ENCODE data around the gene DLG2. TPM values are rescaled to one million over a fixed set of nuclear protein-coding genes. Genes with fewer than 3 reads are reported as not detected.

Gene DLG2
- polyA plus RNA-seq, 3 donors = 0.24 to 0.39 TPM; not detected in 1

- no peaks in the 10 kb centered on the region for H3K36me3 ChIP-seq (replicated peaks in 1 of 2; ENCODE audit: control insufficient read depth in 1 of 2, insufficient read depth in 2 of 2, low read length in 2 of 2)
- intact Hi-C loops (cut with micrococcal nuclease) = no loop called here
- H3K27ac ChIP-seq (ENCODE audit: low read depth in 1 of 2, low read length in 2 of 2) = no peak overlapping the region
- H3K4me2 ChIP-seq (replicated peaks; ENCODE audit: extremely low read depth, low read length, poor library complexity, severe bottlenecking) = no peak overlapping the region
- H2AFZ ChIP-seq (ENCODE audit: insufficient read depth, low read depth, low read length, poor library complexity, severe bottlenecking) = no peak overlapping the region
- TF ChIP-seq CTCF (IDR thresholded peaks at IDR 0.05) = no peak
- Mint-ChIP-seq H3K4me1 (no peaks in the 10 kb centered on the region), H3K27me3 (ENCODE audit: low read depth in 3 of 3) (peaks cover 0 to 1% (median 0%) of the 10 kb centered on the region in 3 donors), H3K36me3 (no peaks in the 10 kb centered on the region), H3K4me3 (no peak overlapping the region), H3K9me3 (peaks cover 0 to 3% (median 0%) of the 10 kb centered on the region in 7 donors), H3K27ac (no peak overlapping the region)
- H3K9ac ChIP-seq (ENCODE audit: insufficient read depth, low read length, poor library complexity, severe bottlenecking) = no peak overlapping the region
- 83% methylated on average over 1 of the region's 1 CpG for WGBS (ENCODE audit: insufficient coverage)
- no peaks in the 10 kb centered on the region for H4K20me1 ChIP-seq (ENCODE audit: insufficient read depth, low read length)
- no peaks in the 10 kb centered on the region for H3K79me2 ChIP-seq (ENCODE audit: insufficient read depth, low read length)
- no peak for DNase-seq
- H3K9me3 ChIP-seq (replicated peaks in 1 of 2; ENCODE audit: control insufficient read depth in 1 of 2, insufficient read depth in 1 of 2, low read length in 2 of 2) = no peaks in the 10 kb centered on the region
- H3K4me1 ChIP-seq (ENCODE audit: control insufficient read depth in 1 of 2, insufficient read depth in 2 of 2, low read length in 2 of 2) = no peaks in the 10 kb centered on the region
- no peaks in the 10 kb centered on the region for H3K27me3 ChIP-seq (ENCODE audit: control insufficient read depth in 2 of 2, insufficient read depth in 2 of 2, low read length in 2 of 2)
- no peak overlapping the region for H3K4me3 ChIP-seq (replicated peaks in 1 of 3; ENCODE audit: low read depth in 2 of 3, low read length in 3 of 3)
Observed at GRCh38 chr11:83760932-83761331, 1866.2 kb downstream of the DLG2 start.

GRCh38 chr11:83759148-83759547 is 1868.0 kb downstream of the DLG2 start:
- no peaks in the 10 kb centered on the region for H3K36me3 Mint-ChIP-seq
- H3K9me3 ChIP-seq (replicated peaks in 1 of 2; ENCODE audit: control insufficient read depth in 1 of 2, insufficient read depth in 1 of 2, low read length in 2 of 2) = no peaks in the 10 kb centered on the region
- no peaks in the 10 kb centered on the region for H3K79me2 ChIP-seq (ENCODE audit: insufficient read depth, low read length)
- no peak overlapping the region for H3K27ac Mint-ChIP-seq
- no peaks in the 10 kb centered on the region for H3K4me1 Mint-ChIP-seq
- TF ChIP-seq CTCF (IDR thresholded peaks at IDR 0.05) = no peak
- no peak overlapping the region for H3K27ac ChIP-seq (ENCODE audit: low read depth in 1 of 2, low read length in 2 of 2)
- no peak overlapping the region for H3K4me3 ChIP-seq (replicated peaks in 1 of 3; ENCODE audit: low read depth in 2 of 3, low read length in 3 of 3)
- WGBS (ENCODE audit: insufficient coverage) = 94% methylated on average over 2 of the region's 4 CpGs
- H3K27me3 ChIP-seq (ENCODE audit: control insufficient read depth in 2 of 2, insufficient read depth in 2 of 2, low read length in 2 of 2) = no peaks in the 10 kb centered on the region
- no peaks in the 10 kb centered on the region for H3K4me1 ChIP-seq (ENCODE audit: control insufficient read depth in 1 of 2, insufficient read depth in 2 of 2, low read length in 2 of 2)
- no peak overlapping the region for H3K4me3 Mint-ChIP-seq
- no peak overlapping the region for H2AFZ ChIP-seq (ENCODE audit: insufficient read depth, low read depth, low read length, poor library complexity, severe bottlenecking)
- DNase-seq = no peak
- intact Hi-C loops (cut with micrococcal nuclease) = no loop called here
- H3K4me2 ChIP-seq (replicated peaks; ENCODE audit: extremely low read depth, low read length, poor library complexity, severe bottlenecking) = no peak overlapping the region
- H4K20me1 ChIP-seq (ENCODE audit: insufficient read depth, low read length) = no peaks in the 10 kb centered on the region
- no peak overlapping the region for H3K9ac ChIP-seq (ENCODE audit: insufficient read depth, low read length, poor library complexity, severe bottlenecking)
- H3K36me3 ChIP-seq (replicated peaks in 1 of 2; ENCODE audit: control insufficient read depth in 1 of 2, insufficient read depth in 2 of 2, low read length in 2 of 2) = no peaks in the 10 kb centered on the region
- peaks cover 0 to 3% (median 0%) of the 10 kb centered on the region in 7 donors for H3K9me3 Mint-ChIP-seq
- H3K27me3 Mint-ChIP-seq (ENCODE audit: low read depth in 3 of 3) = peaks cover 0 to 1% (median 0%) of the 10 kb centered on the region in 3 donors

Measured in CD14-positive monocyte (primary cell).